HepG2 (cell line): ENCODE measurements around the gene HNRNPA1. TPM values are rescaled to one million over a fixed set of nuclear protein-coding genes. Genes with fewer than 3 reads are reported as not detected.

Experiments
- ATAC-seq: fragments of 200-7000 bp; cut with Tn5 transposase; 3 replicates; pipeline ENCODE4 v1.9.1; 2020; ENCODE audit warnings: mild to moderate bottlenecking, moderate library complexity
- BruUV-seq: library from RNA; stranded (reverse); fragments of 400-500 nt; replicated peaks from 2 replicates; lab custom pipeline; 2021; lab: Mats Ljungman, UMichigan
- CTCF ChIA-PET: fragments of 300-600 bp; formaldehyde crosslinking; extraction: SDS; loops from one replicate; lab custom pipeline; 2021; ENCODE audit warnings: low total read pairs, inconsistent platforms, low intra/inter-chr PET ratio; lab: Yijun Ruan, JAX
- POLR2A ChIA-PET: fragments of 350-600 bp; sonication (Branson Sonifier 250); formaldehyde crosslinking; loops from one replicate; lab custom pipeline; 2020; ENCODE audit warnings: antibody characterized with exemption, inconsistent platforms; lab: Yijun Ruan, JAX
- DNase-seq: peaks from one replicate; pipeline ENCODE4 v3.0.0-alpha.2; 2015; ENCODE audit warnings: low spot score
- FAIRE-seq: peaks from 3 replicates; lab custom pipeline; 2011; peaks lifted over from hg19 to GRCh38; lab: Jason Lieb, UNC
- H2AFZ ChIP-seq: one replicate; pipeline ENCODE4 v1.6.1; 2011; ENCODE audit warnings: low read length, inconsistent platforms
- H3K27ac ChIP-seq: fragments of 300-600 bp; 3 replicates; pipeline ENCODE4 v1.8.0; 2011; ENCODE audit warnings: mixed run types, mild to moderate bottlenecking, mixed read lengths, low read length, inconsistent platforms; ENCODE audit not compliant: insufficient read depth; ENCODE audit errors: extremely low read length
- H3K27me3 ChIP-seq, 2 experiments: fragments of 200-600 bp in 1 of 2; 2 replicates in 1 of 2; 3 replicates in 1 of 2; pipeline versions ENCODE4 v1.6.0 to v1.8.0; 2011; ENCODE audit warnings: low read length in 2 of 2, mild to moderate bottlenecking in 2 of 2, moderate library complexity in 2 of 2, inconsistent platforms in 1 of 2; ENCODE audit not compliant: insufficient read depth in 2 of 2, control insufficient read depth in 1 of 2
- H3K36me3 ChIP-seq, 2 experiments: fragments of 200-600 bp in 1 of 2; replicated peaks in 1 of 2; 2 replicates in 1 of 2; 3 replicates in 1 of 2; pipeline versions ENCODE4 v1.5.1 to v1.8.0; 2011; ENCODE audit warnings: low read length in 2 of 2, inconsistent platforms in 1 of 2; ENCODE audit not compliant: insufficient read depth in 2 of 2, control insufficient read depth in 1 of 2
- H3K4me1 ChIP-seq: 2 replicates; pipeline ENCODE4 v1.5.1; 2012; ENCODE audit warnings: low read length, inconsistent platforms; ENCODE audit not compliant: insufficient read depth
- H3K4me2 ChIP-seq: 2 replicates; pipeline ENCODE4 v1.6.0; 2011; ENCODE audit warnings: low read depth, low read length, inconsistent platforms
- H3K4me3 ChIP-seq, 3 experiments: fragments of 200-600 bp in 1 of 3; sonication (generic), shearing (Covaris generic) in 1 of 3; replicated peaks in 1 of 3; 2 replicates each; pipeline ENCODE4 v1.5.1; 2011 to 2016; ENCODE audit warnings: low read length in 3 of 3, inconsistent platforms in 2 of 3, low read depth in 2 of 3, mild to moderate bottlenecking in 2 of 3, control low read depth in 1 of 3, mixed read lengths in 1 of 3; ENCODE audit not compliant: insufficient read depth in 1 of 3
- H3K79me2 ChIP-seq: one replicate; pipeline ENCODE4 v1.6.1; 2011; ENCODE audit warnings: low read length, inconsistent platforms; ENCODE audit not compliant: insufficient read depth
- H3K9ac ChIP-seq: 2 replicates; pipeline ENCODE4 v1.6.0; 2011; ENCODE audit warnings: mild to moderate bottlenecking, low read depth, low read length, inconsistent platforms; ENCODE audit not compliant: insufficient read depth
- H3K9me3 ChIP-seq: 2 replicates; pipeline ENCODE4 v1.5.1; 2012; ENCODE audit warnings: mild to moderate bottlenecking, low read length
- H4K20me1 ChIP-seq: 2 replicates; pipeline ENCODE4 v1.6.0; 2011; ENCODE audit warnings: inconsistent platforms, mild to moderate bottlenecking, low read length, moderate library complexity; ENCODE audit not compliant: insufficient read depth
- ATF7 ChIP-seq, 2 experiments: fragments of 450-650 bp in 1 of 2; sonication (generic) in 1 of 2; formaldehyde crosslinking in 1 of 2; IDR thresholded peaks; 2 replicates each; pipeline versions ENCODE4 v1.4.0 to v1.6.1; 2016 to 2020; ENCODE audit warnings: antibody characterized with exemption in 1 of 2, mild to moderate bottlenecking in 1 of 2, missing genetic modification reagents in 1 of 2
- GABPB1 ChIP-seq: IDR thresholded peaks from 2 replicates; pipeline ENCODE4 v1.6.1; 2016; ENCODE audit warnings: mild to moderate bottlenecking, missing genetic modification reagents, moderate library complexity, missing compliant biosample characterization
- HNRNPK ChIP-seq: fragments of 200-400 bp; formaldehyde crosslinking; IDR thresholded peaks from 2 replicates; pipeline ENCODE4 v1.6.1; 2018; ENCODE audit warnings: low read length, low read depth, moderate library complexity, mild to moderate bottlenecking; ENCODE audit not compliant: poor library complexity, severe bottlenecking
- LRRFIP1 ChIP-seq: sonication (generic); formaldehyde crosslinking; conservative IDR thresholded peaks from 2 replicates; pipeline ENCODE4 v1.4.0; 2020; ENCODE audit warnings: missing genetic modification reagents
- MXD1 ChIP-seq: sonication (generic); formaldehyde crosslinking; IDR thresholded peaks from 2 replicates; pipeline ENCODE4 v1.4.0; 2020; ENCODE audit warnings: mild to moderate bottlenecking, missing genetic modification reagents
- SP2 ChIP-seq: sonication (generic); formaldehyde crosslinking; IDR thresholded peaks from 2 replicates; pipeline ENCODE4 v1.5.1; 2020; ENCODE audit warnings: mild to moderate bottlenecking, missing genetic modification reagents
- ZFAT ChIP-seq: sonication (generic); formaldehyde crosslinking; conservative IDR thresholded peaks from 2 replicates; pipeline ENCODE4 v1.8.1; 2023; ENCODE audit warnings: missing genetic modification reagents, inconsistent platforms
- ZHX2 ChIP-seq, 2 experiments: sonication (generic) in 1 of 2; formaldehyde crosslinking in 1 of 2; IDR thresholded peaks; 2 replicates each; pipeline versions ENCODE4 v1.6.1 to v1.9.0; 2014 to 2022; ENCODE audit warnings: antibody characterized with exemption in 1 of 2, borderline replicate concordance in 1 of 2, inconsistent platforms in 1 of 2, low read depth in 1 of 2, missing genetic modification reagents in 1 of 2
- ZNF136 ChIP-seq: sonication (generic); formaldehyde crosslinking; IDR thresholded peaks from 2 replicates; pipeline ENCODE4 v1.8.1; 2022; ENCODE audit warnings: low read depth, mild to moderate bottlenecking, moderate library complexity, missing genetic modification reagents
- ZNF460 ChIP-seq: sonication (generic); formaldehyde crosslinking; IDR thresholded peaks from 2 replicates; pipeline ENCODE4 v1.5.1; 2020; ENCODE audit warnings: missing genetic modification reagents, mild to moderate bottlenecking, borderline replicate concordance
- ZNF784 ChIP-seq: sonication (generic); formaldehyde crosslinking; IDR thresholded peaks from 2 replicates; pipeline ENCODE4 v1.5.1; 2020; ENCODE audit warnings: missing genetic modification reagents, mild to moderate bottlenecking, borderline replicate concordance
- WGBS: methylation state at CpG from one replicate; pipeline ENCODE4 v1.1.6; 2017; ENCODE audit warnings: low lambda C conversion rate; 5-methylcytosine and 5-hydroxymethylcytosine counted together
- in situ Hi-C: cut with HindIII; loops from 2 replicates; pipeline ENCODE4 v1.10.0; 2017; ENCODE audit warnings: low pct_unique_long_range_greater_than_20kb; ENCODE audit not compliant: extremely low pct_ligation_motif_present
- intact Hi-C: fragments of 100-400 bp; cut with micrococcal nuclease; formaldehyde crosslinking; loops from one replicate; pipeline ENCODE4 v1.10.0; 2022; ENCODE audit not compliant: unreplicated experiment
- polyA plus RNA-seq, 8 experiments: library from polyadenylated mRNA; depleted of rRNA in 3 of 8; stranded (reverse) in 7 of 8; unstranded in 1 of 8; fragments of >200 nt; fragmentation: Illumina TruSeq in 4 of 8; extraction: Trizol in 4 of 8; gene quantifications; 2 replicates each; pipeline versions ENCODE4 v1.2.1 to v1.2.3, GENCODE V29; 2011 to 2016; ENCODE audit warnings: low read depth in 4 of 8, missing spikeins in 1 of 8, mixed read lengths in 1 of 8; ENCODE audit not compliant: insufficient read depth in 1 of 8
- total RNA-seq, 5 experiments: library from RNA; depleted of rRNA; stranded (reverse); fragments of >200 nt; fragmentation: Illumina TruSeq; extraction: Trizol; gene quantifications; 2 replicates each; pipeline ENCODE4 v1.2.3, GENCODE V29; 2016; ENCODE audit warnings: low read depth in 1 of 5

The HNRNPA1 gene
- total and polyA plus RNA-seq, 2 of the 13 experiments (the other 11 are each of a cell fraction or from before 2014, with no cell fraction given), result 535 to 1,820 TPM

- no peaks in the 10 kb centered on the region for H3K27me3 ChIP-seq
- H2AFZ ChIP-seq, result no peak overlapping the region
- intact Hi-C loops, result no loop called here
- no peaks in the 10 kb centered on the region for H3K9me3 ChIP-seq
- in situ Hi-C loops, result no loop called here
- CTCF ChIA-PET, result interaction anchor here (2.8 to 3.4 kb wide), 2 partner anchors 31 to 68 kb away, joined by 27 to 34 read pairs; partner anchors contain the start of gene COPZ1
- H3K36me3 ChIP-seq, result peaks cover 2 to 11% of the 10 kb centered on the region in 2 experiments; a peak in 2 of 5 replicates
- no peak for FAIRE-seq
- DNase-seq, result no peak
- POLR2A ChIA-PET, result interaction anchor here (0.8 to 14.6 kb wide), 4 partner anchors 9 to 66 kb away, joined by 4 to 176 read pairs (median 44); partner anchors contain the start of genes CBX5, COPZ1 and HNRNPA1
- no peaks in the 10 kb centered on the region for H3K79me2 ChIP-seq
- WGBS, result 100% methylated on average over 3 of the region's 7 CpGs
- no peak overlapping the region for H3K9ac ChIP-seq
- peaks cover 7% of the 10 kb centered on the region; the same call in 1 of the 2 replicates for H4K20me1 ChIP-seq
- H3K4me1 ChIP-seq, result peaks cover 43% of the 10 kb centered on the region
- no peak overlapping the region for H3K4me3 ChIP-seq
- ATAC-seq, result no peak
- H3K4me2 ChIP-seq, result no peak overlapping the region
- no TSS peak for BruUV-seq
- H3K27ac ChIP-seq, result no peak overlapping the region
- TF ChIP-seq ZFAT (CRISPR knock-in tag), result no peak
- no peak for TF ChIP-seq HNRNPK
- TF ChIP-seq ZNF784 (CRISPR knock-in tag), result no peak
- no peak for TF ChIP-seq MXD1 (CRISPR knock-in tag)
- TF ChIP-seq LRRFIP1, result no peak
- no peak for TF ChIP-seq SP2 (CRISPR knock-in tag)
- TF ChIP-seq ZNF136 (CRISPR knock-in tag), result no peak
- no peak for TF ChIP-seq ATF7 (IDR thresholded peaks at IDR 0.05)
- TF ChIP-seq ATF7 (CRISPR knock-in tag; IDR thresholded peaks at IDR 0.05), result no peak
- TF ChIP-seq ZNF460 (CRISPR knock-in tag), result no peak
- no peak for TF ChIP-seq GABPB1
- no peak for TF ChIP-seq ZHX2 (IDR thresholded peaks at IDR 0.05; ENCODE audit: low read depth)
- no peak for TF ChIP-seq ZHX2 (CRISPR knock-in tag; IDR thresholded peaks at IDR 0.05; ENCODE audit: borderline replicate concordance)
Observed at GRCh38 chr12:54292931-54293241, 12.4 kb downstream of the HNRNPA1 start.
